Measurements from ENCODE around the gene BLCAP.
"Not testable (repeated sequence)": the region's sequence is repeated elsewhere in the genome, so short reads cannot be mapped to it uniquely, and the experiment has no call there.

The BLCAP gene

GRCh38 chr20:37477041-37477440 lies 50.6 kb downstream of the BLCAP start:
- DNase-seq: no peak

- DNase-seq: no peak
Measured at GRCh38 chr20:37475252-37475651, 52.4 kb downstream of the BLCAP start.

- DNase-seq: no peak
Measured at GRCh38 chr20:37474386-37474785, 53.3 kb downstream of the BLCAP start.

GRCh38 chr20:37473249-37474000 lies 54.3 kb downstream of the BLCAP start:
- no peak for DNase-seq

- DNase-seq: not testable (repeated sequence)
Measured at GRCh38 chr20:37472435-37472834, 55.2 kb downstream of the BLCAP start.

GRCh38 chr20:37471741-37472235 lies 55.9 kb downstream of the BLCAP start:
- DNase-seq: no peak

GRCh38 chr20:37470190-37470589 lies 57.5 kb downstream of the BLCAP start:
- DNase-seq: not testable (repeated sequence)

- no peak for DNase-seq
Measured at GRCh38 chr20:37469531-37469930, 58.1 kb downstream of the BLCAP start.

GRCh38 chr20:37468886-37469285 lies 58.8 kb downstream of the BLCAP start:
- no peak for DNase-seq
